Fibroblast of mammary gland (primary cell): Measurements from ENCODE around the gene MAEA.

ENCODE experiments used
- DNase-seq: peaks from one replicate; pipeline ENCODE4 v3.0.0-alpha.2; 2010; ENCODE audit warnings: low read depth
- H3K4me3 ChIP-seq: 2 replicates; pipeline ENCODE4 v1.5.1; 2011; ENCODE audit warnings: low read depth, mild to moderate bottlenecking, low read length, moderate library complexity; ENCODE audit not compliant: control insufficient read depth
- CTCF ChIP-seq: conservative IDR thresholded peaks from 2 replicates; pipeline ENCODE4 v1.5.1; 2011; ENCODE audit warnings: low read depth, low read length, inconsistent platforms; ENCODE audit not compliant: control insufficient read depth, insufficient read depth

Gene MAEA

DNA sequence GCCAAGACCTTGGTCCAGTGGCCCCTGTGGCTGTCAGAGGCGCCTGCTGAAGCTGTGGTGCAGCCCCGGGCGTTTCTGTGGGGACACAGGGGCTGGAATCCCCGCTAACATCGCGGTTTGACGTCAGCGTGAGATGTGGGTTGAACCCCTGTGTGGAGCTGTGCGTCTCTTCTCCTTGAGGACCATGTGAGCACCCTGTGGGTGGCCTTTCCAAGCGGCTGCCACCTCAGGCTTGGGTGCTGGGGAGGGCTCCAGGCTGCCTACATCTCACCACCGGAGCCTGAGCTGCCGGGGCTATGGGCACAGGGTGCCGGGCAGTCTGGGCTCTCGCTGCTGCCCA is 85.0 kb downstream of the MAEA start:
- TF ChIP-seq CTCF = no peak
- no peak for DNase-seq
- H3K4me3 ChIP-seq = no peak overlapping the region

DNA sequence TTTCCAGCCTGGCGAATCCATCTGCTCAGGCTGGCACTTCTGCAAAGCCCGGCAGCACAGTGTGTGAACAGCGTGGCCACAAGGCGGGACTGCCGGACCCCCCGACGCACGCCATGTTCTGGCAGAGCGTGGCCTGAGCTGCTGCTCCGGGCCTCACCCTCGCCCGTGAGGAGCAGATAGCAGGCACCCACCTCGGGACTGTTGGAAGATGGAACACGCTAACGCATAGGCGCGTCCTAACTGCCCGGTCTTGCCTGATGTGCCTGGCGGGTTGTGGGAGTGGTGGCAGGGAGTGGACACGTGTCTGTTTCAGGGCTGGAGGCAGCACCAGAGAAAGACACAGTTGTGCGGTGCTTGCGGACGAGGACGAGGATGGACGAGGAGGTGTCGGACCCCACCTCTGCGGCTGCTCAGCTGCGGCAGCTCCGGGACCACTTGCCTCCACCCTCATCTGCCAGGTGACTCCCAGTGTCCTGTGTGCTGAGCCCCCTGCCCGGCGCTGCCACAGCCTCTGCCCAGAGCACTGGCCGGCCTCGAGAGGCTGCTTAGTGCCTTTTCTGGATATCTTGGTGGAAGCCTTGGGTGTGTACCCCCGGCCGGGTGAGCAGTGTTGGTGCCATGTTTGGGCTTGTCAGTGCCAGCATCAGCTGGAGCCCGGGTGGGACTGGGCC is 85.5 kb downstream of the MAEA start:
- no peak overlapping the region for H3K4me3 ChIP-seq
- no peak for DNase-seq
- TF ChIP-seq CTCF = no peak

GRCh38 chr4:1375761-1376322 is 86.2 kb downstream of the MAEA start:
- no peak overlapping the region for H3K4me3 ChIP-seq
- TF ChIP-seq CTCF = no peak
- no peak for DNase-seq

DNA sequence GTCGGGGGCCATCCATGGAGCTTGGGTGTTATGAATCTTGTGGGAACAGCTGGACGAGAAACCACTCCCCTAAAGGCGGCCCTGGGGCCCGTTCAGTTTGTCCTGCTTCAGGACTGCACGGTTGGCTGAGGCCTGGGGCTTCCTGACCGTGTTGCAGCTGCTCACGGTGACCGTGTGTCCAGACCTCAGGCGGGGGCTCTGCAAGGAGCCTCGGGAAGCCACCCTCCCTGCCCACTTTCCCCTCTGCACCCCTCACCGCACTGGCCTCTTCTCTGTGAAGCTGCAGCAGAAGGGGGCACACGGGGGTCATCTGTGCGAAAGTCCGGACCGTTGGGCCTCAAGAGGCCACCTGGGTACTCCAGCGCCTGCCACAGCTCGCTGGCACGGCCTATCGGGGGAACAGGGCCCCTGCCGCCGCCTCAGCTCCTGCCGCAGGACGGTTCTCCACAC is 86.7 kb downstream of the MAEA start:
- no peak for DNase-seq
- TF ChIP-seq CTCF = no peak
- H3K4me3 ChIP-seq = no peak overlapping the region

DNA sequence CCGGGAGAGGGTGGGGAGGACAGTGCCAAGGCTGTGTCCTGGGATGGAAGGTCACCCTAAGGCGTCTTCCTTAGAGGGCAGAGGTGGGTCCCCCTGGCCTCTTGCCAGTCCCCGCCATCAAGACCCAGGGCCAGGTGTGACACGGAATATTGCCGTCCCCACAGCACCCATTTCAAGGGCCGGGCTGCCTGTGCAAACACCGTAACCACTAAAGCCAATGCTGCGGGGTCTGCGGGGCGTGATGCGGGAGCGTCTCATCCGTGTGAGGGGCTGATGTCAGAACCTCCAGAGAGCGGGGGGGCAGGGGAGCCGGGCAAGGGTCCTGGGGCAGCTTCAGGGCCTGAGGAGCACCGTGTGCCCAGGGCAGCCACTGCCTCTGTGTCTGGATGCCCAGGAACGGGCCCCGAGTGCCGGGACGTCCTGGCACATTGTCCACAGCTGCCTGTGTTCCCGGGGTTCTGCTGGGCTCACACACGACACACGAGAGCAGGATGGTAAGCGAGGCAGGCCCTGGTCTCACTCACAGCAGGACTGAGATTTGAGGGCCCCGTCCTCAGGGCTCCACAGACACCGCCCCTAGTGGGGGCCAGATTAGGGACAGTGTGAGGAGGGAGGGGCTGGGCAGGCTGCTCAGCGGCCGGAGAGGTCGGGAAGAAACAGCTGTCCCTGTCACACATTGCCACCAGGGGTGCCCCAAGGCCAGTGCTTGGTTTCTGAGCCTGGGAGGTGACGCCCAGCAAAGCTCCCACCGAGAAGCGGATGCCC is 87.3 kb downstream of the MAEA start:
- TF ChIP-seq CTCF = no peak
- no peak for DNase-seq
- no peak overlapping the region for H3K4me3 ChIP-seq

DNA sequence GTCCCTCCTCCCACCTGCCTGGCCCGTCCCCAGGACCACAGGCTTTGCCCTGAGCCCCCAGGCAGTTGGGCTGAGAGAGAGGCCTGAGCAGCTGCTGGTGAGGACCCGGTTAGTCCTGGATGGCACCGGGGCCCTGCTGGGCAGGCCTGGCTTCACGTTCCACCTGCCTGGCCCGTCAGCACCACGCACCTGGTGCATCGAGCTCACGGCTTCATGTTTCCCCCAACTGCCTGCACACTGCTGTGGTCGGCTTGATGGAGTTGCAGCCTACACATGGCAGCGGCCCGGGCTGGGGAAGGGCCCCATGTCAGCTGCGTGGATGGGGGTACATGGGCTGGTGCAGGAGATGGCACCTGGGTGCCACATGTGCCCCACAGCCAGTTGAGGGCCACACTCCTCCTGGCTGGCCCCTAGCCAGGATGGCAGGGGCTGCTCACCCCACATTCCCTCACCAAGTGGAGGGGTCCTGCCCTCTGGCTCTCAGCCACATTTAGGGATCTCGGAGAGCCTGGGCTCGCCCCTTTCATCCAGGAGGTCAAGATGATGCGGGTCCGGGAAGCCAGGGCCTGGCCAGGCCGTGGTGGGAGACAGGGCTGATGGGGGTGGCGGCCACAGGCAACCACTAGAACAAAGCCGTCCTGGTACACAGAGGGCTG is 88.0 kb downstream of the MAEA start:
- H3K4me3 ChIP-seq = no peak overlapping the region
- no peak for TF ChIP-seq CTCF
- no peak for DNase-seq
